HTR-8/SVneo (cell line): ENCODE results near the gene MICAL3.
"Not testable (repeated sequence)": the region's sequence is repeated elsewhere in the genome, so short reads cannot be mapped to it uniquely, and the experiment has no call there.

Source experiments
- DNase-seq: peaks from one replicate; pipeline ENCODE4 v3.0.0; 2011; ENCODE audit warnings: low spot score, mixed read lengths; ENCODE audit not compliant: insufficient read length
- FAIRE-seq: peaks from 2 replicates; lab custom pipeline; 2011; peaks lifted over from hg19 to GRCh38; lab: Jason Lieb, UNC

Gene MICAL3

GRCh38 chr22:18059991-18060390 is 35.6 kb upstream of the MICAL3 start:
- FAIRE-seq = no peak
- DNase-seq = no peak

DNA sequence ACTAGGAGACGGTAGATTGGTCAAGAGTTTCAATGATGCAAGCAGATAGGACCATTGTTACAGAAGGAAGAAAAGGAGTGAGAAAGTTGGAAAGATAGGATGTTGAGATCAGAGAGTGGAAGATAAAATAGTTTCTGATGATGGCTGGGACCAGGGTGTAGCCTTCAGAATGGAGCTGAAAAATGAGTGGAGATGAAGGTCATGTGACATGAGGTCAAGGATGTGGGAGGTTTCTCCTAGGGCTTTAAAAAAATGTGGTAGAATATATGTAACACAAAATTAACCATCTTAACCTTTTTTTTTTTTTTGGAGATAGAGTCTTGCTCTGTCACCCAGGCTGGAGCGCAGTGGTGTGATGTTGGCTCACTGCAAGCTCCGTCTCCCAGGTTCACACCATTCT is 35.1 kb upstream of the MICAL3 start:
- no peak for FAIRE-seq
- no peak for DNase-seq

GRCh38 chr22:18059094-18059417 is 34.7 kb upstream of the MICAL3 start:
- FAIRE-seq = no peak
- no peak for DNase-seq

GRCh38 chr22:18058371-18059093 is 34.2 kb upstream of the MICAL3 start:
- FAIRE-seq = no peak
- no peak for DNase-seq

GRCh38 chr22:18057568-18058209 is 33.3 kb upstream of the MICAL3 start:
- FAIRE-seq (no peak), DNase-seq (peak; percentile 61)

DNA sequence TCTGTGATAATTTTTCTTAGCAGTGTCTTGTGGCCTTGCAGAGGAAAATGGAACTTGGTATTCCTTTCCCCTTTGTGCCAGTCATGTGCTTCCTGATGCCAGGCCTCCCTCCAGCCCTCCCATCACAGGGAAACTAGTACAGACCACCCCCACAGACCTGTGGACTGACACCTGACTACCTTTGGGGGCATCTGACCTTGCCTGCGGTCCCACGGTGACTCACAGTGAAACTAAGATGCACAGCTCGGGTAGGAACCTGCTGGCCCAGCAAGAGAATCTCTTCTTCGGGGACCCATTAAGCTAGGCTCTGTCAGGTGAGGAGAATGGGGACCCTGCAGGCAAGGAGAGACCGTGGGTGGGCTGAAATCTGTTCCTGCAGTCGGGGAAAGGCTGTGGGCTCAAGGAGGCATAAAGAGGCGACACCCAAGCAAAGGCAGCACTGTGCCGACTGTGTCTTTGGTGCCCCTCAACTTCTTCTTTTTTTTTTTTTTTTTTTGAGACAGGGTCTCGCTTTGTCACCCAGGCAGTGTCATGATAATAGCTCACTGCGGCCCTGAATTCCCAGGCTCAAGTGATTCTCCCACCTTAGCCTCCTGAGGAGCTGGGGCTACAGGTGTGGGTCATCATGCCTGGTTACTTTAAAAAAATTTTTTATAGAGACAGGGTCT is 32.6 kb upstream of the MICAL3 start:
- FAIRE-seq (no peak), DNase-seq (no peak)

GRCh38 chr22:18056161-18056666 is 31.9 kb upstream of the MICAL3 start:
- no peak for FAIRE-seq
- DNase-seq = no peak

GRCh38 chr22:18055619-18056160 is 31.3 kb upstream of the MICAL3 start:
- FAIRE-seq (no peak), DNase-seq (no peak)

- FAIRE-seq, DNase-seq: not testable (repeated sequence)
Measured at GRCh38 chr22:18053216-18053946, 29.0 kb upstream of the MICAL3 start.

GRCh38 chr22:18051113-18051512 is 26.8 kb upstream of the MICAL3 start:
- not testable (repeated sequence) for DNase-seq, FAIRE-seq

DNA sequence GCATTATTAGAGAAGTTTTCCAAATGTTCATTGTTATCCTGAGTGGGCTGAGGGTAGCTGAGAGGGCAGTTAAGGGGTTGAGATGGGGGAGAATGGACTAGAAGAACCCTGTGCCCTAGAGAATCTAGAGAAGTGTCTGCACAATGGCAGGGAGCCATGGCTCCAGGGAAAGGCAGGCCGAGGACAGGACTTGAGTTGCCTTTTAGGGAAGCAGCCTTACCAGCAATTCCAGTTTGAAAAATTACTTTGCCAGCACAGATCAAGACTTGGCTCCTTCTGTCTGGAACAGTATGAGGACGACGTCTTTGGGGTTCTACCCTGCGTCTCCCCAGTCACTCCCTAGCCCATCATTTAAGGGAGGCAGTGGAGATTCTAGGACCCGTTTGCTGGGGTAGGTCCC is 25.7 kb upstream of the MICAL3 start:
- FAIRE-seq (no peak), DNase-seq (no peak)

GRCh38 chr22:18048441-18048898 is 24.1 kb upstream of the MICAL3 start:
- no peak for FAIRE-seq
- no peak for DNase-seq

GRCh38 chr22:18048041-18048440 is 23.7 kb upstream of the MICAL3 start:
- DNase-seq = no peak
- no peak for FAIRE-seq

- DNase-seq (no peak), FAIRE-seq (no peak)
Measured at GRCh38 chr22:18045794-18046193, 21.4 kb upstream of the MICAL3 start.

DNA sequence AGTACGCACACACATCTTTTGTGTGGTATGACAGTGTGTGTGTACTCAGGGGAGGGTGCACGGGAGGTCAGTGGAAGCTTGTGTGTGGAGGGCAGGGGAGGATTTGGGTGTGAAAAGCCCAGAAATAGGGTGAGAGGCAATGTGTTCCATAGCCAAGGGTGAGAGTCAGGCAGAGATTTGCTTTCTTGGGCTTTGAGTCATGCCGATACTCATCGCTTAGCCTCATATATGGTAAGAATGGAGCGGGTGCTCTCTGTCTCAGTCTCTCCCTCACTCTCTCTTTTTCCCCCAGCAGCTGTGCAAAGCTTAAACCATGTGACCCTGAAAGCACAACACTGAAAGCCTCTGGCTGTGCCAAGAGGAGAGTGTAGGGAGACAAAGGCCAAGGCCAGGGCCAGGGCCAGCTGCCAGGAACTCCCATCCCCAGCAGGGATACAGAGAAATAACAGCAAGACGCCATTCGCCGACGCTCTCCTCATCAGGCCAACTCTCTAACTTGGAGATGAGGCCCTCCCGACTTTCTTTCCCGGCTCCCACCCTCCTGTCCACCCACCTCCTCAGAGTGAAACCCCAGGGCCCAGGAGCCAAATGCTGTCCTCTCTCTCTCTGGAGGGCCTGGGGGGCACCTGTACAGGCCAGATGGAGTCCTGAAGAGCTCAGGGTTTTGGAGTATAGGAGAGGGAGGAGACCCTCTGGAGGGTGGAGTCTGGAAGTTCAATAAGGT is 20.3 kb upstream of the MICAL3 start:
- no peak for DNase-seq

GRCh38 chr22:18042685-18043084 is 18.3 kb upstream of the MICAL3 start:
- FAIRE-seq (no peak), DNase-seq (no peak)

More for the DNA sequence above, 20.3 kb upstream of the MICAL3 start:
- no peak for FAIRE-seq

DNA sequence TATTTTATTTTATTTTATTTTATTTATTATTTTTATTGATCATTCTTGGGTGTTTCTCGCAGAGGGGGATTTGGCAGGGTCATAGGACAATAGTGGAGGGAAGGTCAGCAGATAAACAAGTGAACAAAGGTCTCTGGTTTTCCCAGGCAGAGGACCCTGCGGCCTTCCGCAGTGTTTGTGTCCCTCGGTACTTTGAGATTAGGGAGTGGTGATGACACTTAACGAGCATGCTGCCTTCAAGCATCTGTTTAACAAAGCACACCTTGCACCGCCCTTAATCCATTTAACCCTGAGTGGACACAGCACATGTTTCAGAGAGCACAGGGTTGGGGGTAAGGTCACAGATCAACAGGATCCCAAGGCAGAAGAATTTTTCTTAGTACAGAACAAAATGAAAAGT is 16.5 kb upstream of the MICAL3 start:
- FAIRE-seq, DNase-seq: not testable (repeated sequence)

- FAIRE-seq = peak; percentile 16
- no peak for DNase-seq
Measured at GRCh38 chr22:18035751-18036150, 11.4 kb upstream of the MICAL3 start.

DNA sequence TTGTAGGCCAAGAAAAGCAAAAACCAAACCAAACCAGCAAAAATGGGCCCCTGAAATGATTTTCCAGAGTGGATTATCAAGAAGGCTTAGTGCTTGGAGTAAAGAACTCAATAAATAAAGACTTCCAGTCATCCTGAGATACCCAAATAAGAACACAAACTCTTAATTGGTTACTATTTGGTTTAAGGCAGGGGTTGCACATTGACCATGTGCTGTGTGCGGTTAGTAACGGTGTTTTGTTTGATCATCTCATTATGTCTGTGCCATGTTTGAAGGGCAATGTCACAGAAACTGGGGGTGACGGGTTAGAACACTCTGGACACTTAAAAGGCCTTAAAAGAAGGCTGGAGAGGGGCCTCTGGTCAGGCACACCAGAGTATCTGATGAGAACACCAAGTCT is 9.7 kb upstream of the MICAL3 start:
- DNase-seq = no peak
- FAIRE-seq = no peak
